Osteocyte (in vitro differentiated cells): ENCODE results near the gene PSEN1. TPM values are rescaled to one million over a fixed set of nuclear protein-coding genes. Genes with fewer than 3 reads are reported as not detected.

Experiments
- DNase-seq: peaks from one replicate; pipeline ENCODE4 v3.0.0; 2021; ENCODE audit warnings: mixed read lengths; ENCODE audit not compliant: unreplicated experiment; ENCODE audit errors: extremely low spot score
- H3K27ac Mint-ChIP-seq: one replicate; pipeline ENCODE4 v1.8.0; 2021; ENCODE audit warnings: mild to moderate bottlenecking, mixed read lengths; ENCODE audit not compliant: unreplicated experiment
- H3K27me3 Mint-ChIP-seq: one replicate; pipeline ENCODE4 v1.8.0; 2021; ENCODE audit warnings: mixed read lengths; ENCODE audit not compliant: unreplicated experiment
- H3K36me3 Mint-ChIP-seq: one replicate; pipeline ENCODE4 v1.8.0; 2021; ENCODE audit warnings: mixed read lengths; ENCODE audit not compliant: unreplicated experiment
- H3K4me1 Mint-ChIP-seq: one replicate; pipeline ENCODE4 v1.8.0; 2021; ENCODE audit warnings: mixed read lengths; ENCODE audit not compliant: unreplicated experiment
- H3K4me3 Mint-ChIP-seq: one replicate; pipeline ENCODE4 v1.8.0; 2021; ENCODE audit warnings: mild to moderate bottlenecking, moderate library complexity, mixed read lengths; ENCODE audit not compliant: unreplicated experiment
- H3K9me3 Mint-ChIP-seq: one replicate; pipeline ENCODE4 v1.8.0; 2021; ENCODE audit warnings: mixed read lengths; ENCODE audit not compliant: unreplicated experiment
- CTCF ChIP-seq: fragments of 200-600 bp; sonication (generic); IDR thresholded peaks from 2 replicates; pipeline ENCODE4 v1.5.0; 2021; ENCODE audit warnings: antibody characterized with exemption, mild to moderate bottlenecking, moderate library complexity
- total RNA-seq: library from RNA; stranded (reverse); gene quantifications from 2 replicates; pipeline ENCODE4 v1.2.1, GENCODE V29; 2021

PSEN1 gene
- total RNA-seq, 1 donor from 2014 or later, result 64.4 TPM

- peaks cover 28% of the 10 kb centered on the region for H3K4me1 Mint-ChIP-seq
- no peak for DNase-seq
- no peak overlapping the region for H3K4me3 Mint-ChIP-seq
- TF ChIP-seq CTCF, result no peak
- H3K9me3 Mint-ChIP-seq, result no peaks in the 10 kb centered on the region
- H3K27ac Mint-ChIP-seq, result no peak overlapping the region
- peaks cover 54% of the 10 kb centered on the region for H3K36me3 Mint-ChIP-seq
- H3K27me3 Mint-ChIP-seq, result no peaks in the 10 kb centered on the region
These were observed 84.3 kb downstream of the PSEN1 start for GRCh38 chr14:73220634-73221033.

GRCh38 chr14:73221945-73222344 lies 85.6 kb downstream of the PSEN1 start:
- no peaks in the 10 kb centered on the region for H3K27me3 Mint-ChIP-seq
- TF ChIP-seq CTCF, result no peak
- no peak overlapping the region for H3K27ac Mint-ChIP-seq
- no peak overlapping the region for H3K4me3 Mint-ChIP-seq
- H3K9me3 Mint-ChIP-seq, result no peaks in the 10 kb centered on the region
- peaks cover 27% of the 10 kb centered on the region for H3K4me1 Mint-ChIP-seq
- H3K36me3 Mint-ChIP-seq, result peaks cover 54% of the 10 kb centered on the region
- DNase-seq, result no peak

- no peaks in the 10 kb centered on the region for H3K9me3 Mint-ChIP-seq
- no peak overlapping the region for H3K4me3 Mint-ChIP-seq
- H3K4me1 Mint-ChIP-seq, result peaks cover 36% of the 10 kb centered on the region
- no peaks in the 10 kb centered on the region for H3K27me3 Mint-ChIP-seq
- TF ChIP-seq CTCF, result no peak
- peaks cover 47% of the 10 kb centered on the region for H3K36me3 Mint-ChIP-seq
- no peak overlapping the region for H3K27ac Mint-ChIP-seq
- DNase-seq, result no peak
These were observed 86.7 kb downstream of the PSEN1 start for GRCh38 chr14:73223049-73223448.

- Mint-ChIP-seq H3K27ac (no peak overlapping the region), H3K4me1 (peaks cover 53% of the 10 kb centered on the region), H3K4me3 (no peak overlapping the region), H3K36me3 (peaks cover 25% of the 10 kb centered on the region), H3K9me3 (no peaks in the 10 kb centered on the region), H3K27me3 (no peaks in the 10 kb centered on the region)
- TF ChIP-seq CTCF, result no peak
- no peak for DNase-seq
These were observed 89.2 kb downstream of the PSEN1 start for GRCh38 chr14:73225496-73225895.

- Mint-ChIP-seq H3K27ac (peak overlapping the region; percentile 89), H3K27me3 (peaks cover 2% of the 10 kb centered on the region), H3K4me3 (peak overlapping the region; percentile 44), H3K9me3 (no peaks in the 10 kb centered on the region), H3K4me1 (peaks cover 52% of the 10 kb centered on the region), H3K36me3 (peaks cover 6% of the 10 kb centered on the region)
- TF ChIP-seq CTCF, result no peak
- DNase-seq, result peak; percentile 92
These were observed 91.8 kb downstream of the PSEN1 start for GRCh38 chr14:73227812-73228781.
